GM20431 (cell line): ENCODE results near the gene IRF2BPL.

Source experiments
- in situ Hi-C: fragments of 300-500 bp; cut with MseI, MboI; formaldehyde crosslinking; loops from one replicate; pipeline ENCODE4 v1.15.0; 2020; ENCODE audit warnings: low sequenced_read_pairs; ENCODE audit not compliant: unreplicated experiment

The IRF2BPL gene

GRCh38 chr14:76997257-76997970 lies 31.1 kb downstream of the IRF2BPL start:
- in situ Hi-C loops = no loop called here

GRCh38 chr14:76996563-76997146 lies 31.9 kb downstream of the IRF2BPL start:
- in situ Hi-C loops = no loop called here

- in situ Hi-C loops = no loop called here
Measured at GRCh38 chr14:76995279-76996035, 33.1 kb downstream of the IRF2BPL start.

- in situ Hi-C loops = no loop called here
Measured at GRCh38 chr14:76993752-76994151, 34.8 kb downstream of the IRF2BPL start.

- in situ Hi-C loops = no loop called here
Measured at GRCh38 chr14:76990084-76990483, 38.4 kb downstream of the IRF2BPL start.

GRCh38 chr14:76987956-76988520 lies 40.5 kb downstream of the IRF2BPL start:
- in situ Hi-C loops = no loop called here

GRCh38 chr14:76986231-76986565 lies 42.3 kb downstream of the IRF2BPL start:
- in situ Hi-C loops = no loop called here

- in situ Hi-C loops = no loop called here
Measured at GRCh38 chr14:76985540-76986230, 42.8 kb downstream of the IRF2BPL start.

- in situ Hi-C loops = no loop called here
Measured at GRCh38 chr14:76984787-76985375, 43.6 kb downstream of the IRF2BPL start.

- in situ Hi-C loops = no loop called here
Measured at GRCh38 chr14:76984297-76984696, 44.2 kb downstream of the IRF2BPL start.

- in situ Hi-C loops = no loop called here
Measured at GRCh38 chr14:76981670-76982069, 46.8 kb downstream of the IRF2BPL start.

GRCh38 chr14:76977793-76978720 lies 50.5 kb downstream of the IRF2BPL start:
- in situ Hi-C loops = no loop called here

- in situ Hi-C loops = no loop called here
Measured at GRCh38 chr14:76976240-76977005, 52.1 kb downstream of the IRF2BPL start.

GRCh38 chr14:76975812-76976211 lies 52.7 kb downstream of the IRF2BPL start:
- in situ Hi-C loops = no loop called here

- in situ Hi-C loops = no loop called here
Measured at GRCh38 chr14:76975051-76975450, 53.5 kb downstream of the IRF2BPL start.
